NOMO-1 treated with DMSO at 0.1 percent for 48 hours (cell line): Measurements from ENCODE around the gene ZNF581.

ENCODE experiments used
- DNase-seq: peaks from one replicate; lab custom pipeline; 2025; ENCODE audit not compliant: unreplicated experiment; lab: John Stamatoyannopoulos, UW

Gene ZNF581

DNA sequence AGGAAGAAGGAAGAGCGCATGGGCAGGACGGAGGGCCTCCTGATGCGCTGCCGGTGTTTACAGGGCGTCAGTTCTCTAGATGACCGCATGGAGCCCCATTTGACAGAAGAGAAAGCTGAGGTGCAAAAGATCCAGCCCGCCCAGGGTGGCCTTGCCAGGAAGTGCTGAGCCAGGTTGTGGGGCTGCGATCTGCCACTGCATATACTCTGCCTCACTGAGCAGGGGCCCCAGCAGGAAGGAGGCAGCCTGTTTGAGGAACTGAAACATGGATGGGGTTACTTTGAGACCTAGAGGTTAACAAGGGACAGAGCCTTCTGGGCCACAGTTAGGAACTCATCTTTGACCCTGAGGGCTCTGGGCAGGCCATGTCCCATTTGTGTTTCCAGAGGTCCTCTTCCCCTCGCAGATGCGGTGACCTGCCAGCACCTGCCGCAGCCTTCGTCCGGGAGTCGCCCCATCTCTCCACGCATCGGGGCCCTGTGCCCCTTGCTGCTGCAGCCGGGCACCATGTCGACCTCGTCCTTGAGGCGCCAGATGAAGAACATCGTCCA is 34.7 kb downstream of the ZNF581 start:
- peak; percentile 96 for DNase-seq

GRCh38 chr19:55679343-55680257 is 36.2 kb downstream of the ZNF581 start:
- DNase-seq = no peak

- DNase-seq = no peak
Measured at GRCh38 chr19:55680339-55681130, 37.1 kb downstream of the ZNF581 start.

- no peak for DNase-seq
Measured at GRCh38 chr19:55681131-55682092, 38.0 kb downstream of the ZNF581 start.

DNA sequence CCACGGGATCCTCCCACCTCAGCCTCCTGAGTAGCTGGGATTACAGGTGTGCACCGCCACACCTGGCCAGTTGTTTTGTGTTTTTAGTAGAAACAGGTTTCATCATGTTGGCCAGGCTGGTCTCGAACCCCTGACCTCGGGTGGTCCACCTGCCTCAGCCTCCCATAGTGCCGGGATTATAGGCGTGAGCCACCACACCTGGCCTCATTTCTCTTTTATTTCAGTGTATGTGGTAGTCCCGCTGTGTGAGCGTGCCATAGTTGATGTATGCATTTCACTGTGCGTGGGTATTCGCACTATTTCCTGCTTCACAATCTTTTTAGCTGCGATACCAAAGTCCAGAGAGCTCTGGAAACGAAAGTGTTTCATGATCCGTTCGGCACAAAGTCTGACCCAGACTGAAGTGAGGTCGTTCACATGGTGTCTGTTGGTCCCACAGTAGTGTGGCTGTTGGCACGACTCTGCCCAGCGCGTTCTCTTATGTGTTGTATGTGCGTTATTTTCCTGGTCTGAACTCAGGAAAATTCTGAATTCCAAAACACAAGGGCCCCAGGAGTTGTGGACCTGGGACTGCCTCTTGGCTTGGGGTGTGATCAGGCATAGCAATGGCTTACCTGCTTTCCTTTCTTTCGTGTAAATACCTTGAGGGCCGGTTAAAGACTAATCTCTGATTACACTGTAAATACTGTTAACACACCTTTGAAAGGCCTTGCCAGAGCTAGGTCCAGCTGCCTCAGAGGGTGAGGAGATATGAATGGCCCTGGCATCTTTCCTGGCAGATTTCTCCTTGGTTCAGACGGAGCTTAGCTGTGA is 40.2 kb downstream of the ZNF581 start:
- DNase-seq = no peak

- no peak for DNase-seq
Measured at GRCh38 chr19:55684946-55685681, 41.7 kb downstream of the ZNF581 start.

GRCh38 chr19:55685776-55686175 is 42.3 kb downstream of the ZNF581 start:
- no peak for DNase-seq

- no peak for DNase-seq
Measured at GRCh38 chr19:55686311-55687050, 43.0 kb downstream of the ZNF581 start.

DNA sequence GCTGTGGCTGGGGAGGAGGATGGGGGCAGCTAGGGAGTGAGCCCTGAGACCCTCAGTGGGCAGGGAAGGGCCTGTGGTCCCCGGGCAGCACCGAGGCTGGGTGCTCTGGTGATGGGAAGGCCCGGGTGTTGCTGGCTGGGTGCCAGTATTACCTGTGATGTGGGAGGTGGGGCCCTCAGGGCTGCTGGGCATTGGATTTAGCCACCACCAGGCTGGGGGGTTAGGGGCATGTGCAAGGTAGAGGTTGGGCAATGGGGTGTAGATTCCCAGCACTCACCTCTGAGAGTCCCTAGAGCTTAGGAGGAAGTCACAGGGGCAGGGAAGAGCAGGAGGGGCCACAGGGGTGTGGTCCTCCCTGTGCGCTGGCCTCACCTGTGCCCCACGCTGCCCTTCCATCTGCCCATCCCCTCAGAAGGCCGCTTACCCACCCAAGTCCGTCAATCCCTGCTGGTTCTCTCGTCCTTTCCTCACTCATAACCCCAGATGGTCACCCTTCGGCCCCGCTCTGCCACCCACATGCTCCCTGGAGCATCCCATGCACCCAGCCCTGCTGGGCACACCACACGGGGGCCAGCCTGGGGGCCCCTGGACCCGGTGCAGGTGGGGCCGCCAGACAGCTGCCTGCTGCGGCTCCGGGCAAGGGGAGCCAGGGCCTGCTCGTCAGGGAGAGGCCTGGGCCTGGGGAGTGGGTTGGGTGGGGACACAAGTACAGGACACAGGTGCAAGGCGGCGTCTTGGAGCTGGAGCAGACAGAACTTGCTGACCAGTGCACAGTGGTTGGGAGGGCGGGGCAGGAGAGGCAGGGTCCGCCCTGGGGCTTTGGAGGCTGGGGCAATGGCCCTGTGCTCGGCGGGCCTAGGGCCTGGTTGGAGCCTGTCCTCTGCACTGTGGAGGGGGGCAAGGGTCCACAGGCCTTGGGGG is 44.1 kb downstream of the ZNF581 start:
- no peak for DNase-seq

- no peak for DNase-seq
Measured at GRCh38 chr19:55688422-55689218, 45.2 kb downstream of the ZNF581 start.

DNA sequence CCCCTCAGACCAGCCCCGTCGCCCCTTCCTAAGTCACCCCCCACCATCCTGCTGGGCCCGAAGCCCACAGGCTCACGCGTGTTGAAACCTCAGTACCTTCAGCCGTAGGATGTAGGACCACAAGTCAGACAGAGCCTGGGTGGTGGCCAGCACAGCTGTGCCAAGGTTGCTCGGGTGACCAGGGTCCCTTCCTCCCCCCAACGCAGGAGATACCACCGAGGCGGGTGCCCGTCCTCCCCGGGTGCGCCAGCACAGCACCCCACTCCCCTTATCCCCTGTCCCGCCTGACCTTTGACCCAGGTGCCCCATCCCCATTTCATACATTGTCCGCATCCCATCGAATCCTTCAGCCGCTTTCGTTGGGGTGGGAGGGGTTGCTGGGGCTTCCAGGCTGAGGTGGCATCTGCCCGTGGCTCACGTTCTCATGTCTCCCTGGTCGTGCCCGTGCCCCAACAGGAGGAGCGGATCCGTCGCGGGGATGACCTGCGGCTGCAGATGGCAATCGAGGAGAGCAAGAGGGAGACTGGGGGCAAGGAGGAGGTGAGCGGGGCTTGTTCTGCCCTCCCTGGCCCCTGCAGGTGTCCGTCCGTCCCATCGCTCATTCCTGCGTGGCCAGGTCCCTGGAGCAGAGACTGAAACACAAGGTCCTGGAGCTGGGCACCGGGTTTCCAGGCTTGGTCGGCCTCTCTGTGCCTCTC is 46.1 kb downstream of the ZNF581 start:
- DNase-seq = no peak

DNA sequence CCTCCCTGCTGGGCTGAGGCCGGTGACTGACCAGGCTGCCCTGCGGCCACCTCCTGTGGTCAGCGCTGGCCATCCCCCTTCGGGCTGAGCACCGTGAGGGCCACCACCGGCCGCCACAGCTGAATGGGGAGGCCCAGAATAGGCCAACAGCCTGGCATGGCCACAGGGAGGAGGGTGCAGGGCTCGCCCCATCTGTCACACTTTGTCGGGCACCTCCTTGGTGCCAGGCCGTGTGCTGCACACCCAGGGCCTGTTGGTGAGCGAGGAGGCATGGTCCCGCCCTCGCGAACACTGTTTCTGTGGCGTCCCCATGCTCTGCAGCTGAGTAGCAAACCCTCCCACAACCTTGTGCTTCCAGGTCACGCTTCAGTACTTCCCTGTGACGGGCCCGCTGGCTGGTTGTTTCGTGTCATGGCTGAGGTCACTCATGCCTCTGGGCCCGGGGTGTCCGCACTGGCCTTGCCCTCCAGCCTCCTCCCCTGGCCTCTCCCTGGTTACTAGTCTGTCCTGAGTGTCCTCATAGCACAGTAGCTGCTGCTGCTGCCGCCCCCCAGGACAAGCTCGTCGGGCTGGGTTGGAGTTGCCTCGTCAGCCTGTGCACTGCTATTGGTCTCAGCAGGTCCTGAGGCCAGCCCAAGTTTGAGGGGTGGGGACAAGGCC is 46.8 kb downstream of the ZNF581 start:
- DNase-seq = no peak

- no peak for DNase-seq
Measured at GRCh38 chr19:55690769-55691545, 47.5 kb downstream of the ZNF581 start.

DNA sequence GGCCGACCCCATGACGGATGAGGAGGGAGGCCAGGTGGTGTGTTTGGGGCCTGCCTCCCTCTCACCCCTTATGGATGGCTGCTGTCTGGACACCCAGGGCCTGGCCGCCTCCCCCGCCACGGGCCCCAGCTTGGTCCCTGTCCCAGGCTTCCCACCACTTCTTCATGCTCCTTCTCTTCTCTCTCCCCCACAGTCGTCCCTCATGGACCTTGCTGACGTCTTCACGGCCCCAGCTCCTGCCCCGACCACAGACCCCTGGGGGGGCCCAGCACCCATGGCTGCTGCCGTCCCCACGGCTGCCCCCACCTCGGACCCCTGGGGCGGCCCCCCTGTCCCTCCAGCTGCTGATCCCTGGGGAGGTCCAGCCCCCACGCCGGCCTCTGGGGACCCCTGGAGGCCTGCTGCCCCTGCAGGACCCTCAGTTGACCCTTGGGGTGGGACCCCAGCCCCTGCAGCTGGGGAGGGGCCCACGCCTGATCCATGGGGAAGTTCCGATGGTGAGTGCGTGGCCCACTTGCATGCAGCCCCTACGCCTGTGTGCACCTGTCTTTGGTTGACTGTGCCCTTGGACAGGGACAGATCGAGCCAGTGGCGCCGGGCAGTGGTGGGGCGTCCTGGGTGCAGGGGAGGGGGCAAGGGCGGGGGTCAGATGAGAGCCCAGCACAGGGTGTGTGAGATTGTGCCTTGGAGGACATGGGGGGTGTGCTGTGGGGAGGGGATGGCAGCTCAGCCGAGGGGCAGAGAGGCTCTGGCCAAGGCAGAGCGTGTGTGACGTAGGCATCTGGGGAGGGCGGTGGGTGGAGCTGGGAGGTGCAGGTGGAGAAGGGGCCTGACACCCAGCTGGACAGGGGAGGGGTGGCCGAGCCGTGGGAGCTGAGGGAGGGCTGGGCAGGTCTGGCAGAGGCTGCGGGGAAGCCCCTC is 48.4 kb downstream of the ZNF581 start:
- DNase-seq = no peak
